ENCODE measurements around the gene WDR20.

GRCh38 chr14:102103062-102103695 lies 36.5 kb upstream of the WDR20 start:
- no peak for TF ChIP-seq CTCF (IDR thresholded peaks at IDR 0.05)
- no peak for TF ChIP-seq POLR2A (IDR thresholded peaks at IDR 0.05)
- no peak for TF ChIP-seq EP300 (IDR thresholded peaks at IDR 0.05)

Data from suprapubic skin (tissue), 3 donors.